ENCODE data around the gene KLHL9.

Gene KLHL9

GRCh38 chr9:21317956-21318923, 17.0 kb downstream of the KLHL9 start:
- in situ Hi-C loops (cut with MboI; ENCODE audit: low sequenced_read_pairs): loop anchor here (25.0 kb wide), 1 partner anchor 469 kb away; no protein-coding TSS in a partner anchor

GRCh38 chr9:21316860-21317259, 18.3 kb downstream of the KLHL9 start:
- in situ Hi-C loops (cut with MboI; ENCODE audit: low sequenced_read_pairs): loop anchor here (25.0 kb wide), 1 partner anchor 470 kb away; no protein-coding TSS in a partner anchor

GRCh38 chr9:21316032-21316842, 19.0 kb downstream of the KLHL9 start:
- in situ Hi-C loops (cut with MboI; ENCODE audit: low sequenced_read_pairs): loop anchor here (25.0 kb wide), 1 partner anchor 471 kb away; no protein-coding TSS in a partner anchor

- in situ Hi-C loops (cut with MboI; ENCODE audit: low sequenced_read_pairs): loop anchor here (25.0 kb wide), 1 partner anchor 473 kb away; no protein-coding TSS in a partner anchor
Observed at GRCh38 chr9:21314152-21314551, 21.1 kb downstream of the KLHL9 start.

GRCh38 chr9:21311889-21312288, 23.3 kb downstream of the KLHL9 start:
- in situ Hi-C loops (cut with MboI; ENCODE audit: low sequenced_read_pairs): loop anchor here (25.0 kb wide), 1 partner anchor 475 kb away; no protein-coding TSS in a partner anchor

- in situ Hi-C loops (cut with MboI; ENCODE audit: low sequenced_read_pairs): loop anchor here (25.0 kb wide), 1 partner anchor 482 kb away; no protein-coding TSS in a partner anchor
Observed at GRCh38 chr9:21305213-21305612, 30.0 kb downstream of the KLHL9 start, which contains the start of gene IFNA5. TSS of gene IFNA5 (minus strand) at chr9:21305313. CDS start at chr9:21305256, 57 bp downstream.

- in situ Hi-C loops (cut with MboI; ENCODE audit: low sequenced_read_pairs): no loop called here
Observed at GRCh38 chr9:21295992-21296391, 39.2 kb downstream of the KLHL9 start.

- in situ Hi-C loops (cut with MboI; ENCODE audit: low sequenced_read_pairs): no loop called here
Observed at GRCh38 chr9:21294904-21295538, 40.2 kb downstream of the KLHL9 start.

- in situ Hi-C loops (cut with MboI; ENCODE audit: low sequenced_read_pairs): no loop called here
Observed at GRCh38 chr9:21294364-21294774, 40.8 kb downstream of the KLHL9 start.

GRCh38 chr9:21289848-21290247, 45.4 kb downstream of the KLHL9 start:
- in situ Hi-C loops (cut with MboI; ENCODE audit: low sequenced_read_pairs): no loop called here

GRCh38 chr9:21287280-21287679, 47.9 kb downstream of the KLHL9 start:
- in situ Hi-C loops (cut with MboI; ENCODE audit: low sequenced_read_pairs): no loop called here

- in situ Hi-C loops (cut with MboI; ENCODE audit: low sequenced_read_pairs): no loop called here
Observed at GRCh38 chr9:21286659-21287058, 48.5 kb downstream of the KLHL9 start.

GRCh38 chr9:21286099-21286498, 49.1 kb downstream of the KLHL9 start:
- in situ Hi-C loops (cut with MboI; ENCODE audit: low sequenced_read_pairs): no loop called here

- in situ Hi-C loops (cut with MboI; ENCODE audit: low sequenced_read_pairs): no loop called here
Observed at GRCh38 chr9:21281275-21281674, 53.9 kb downstream of the KLHL9 start.
